Keratinocyte (primary cell): ENCODE data around the gene MGAT5B.

ENCODE experiments used
- EZH2 ChIP-seq: IDR thresholded peaks from one replicate; pipeline ENCODE4 v1.6.1; 2012; ENCODE audit warnings: inconsistent platforms, mild to moderate bottlenecking, low read length, moderate library complexity
- TF ChIP-seq, protein P1 (sequence below), 3 experiments: IDR thresholded peaks in 1 of 3; conservative IDR thresholded peaks in 1 of 3; optimal IDR thresholded peaks in 1 of 3; 2 replicates in 2 of 3; 3 replicates in 1 of 3; pipeline versions ENCODE3 to v1.5.1; 2011; ENCODE audit warnings: low read length in 3 of 3, mild to moderate bottlenecking in 3 of 3, moderate library complexity in 2 of 3, control low read depth in 1 of 3, inconsistent platforms in 1 of 3; ENCODE audit not compliant: insufficient read depth in 2 of 3; ENCODE audit errors: extremely low read depth in 1 of 3

DNA sequence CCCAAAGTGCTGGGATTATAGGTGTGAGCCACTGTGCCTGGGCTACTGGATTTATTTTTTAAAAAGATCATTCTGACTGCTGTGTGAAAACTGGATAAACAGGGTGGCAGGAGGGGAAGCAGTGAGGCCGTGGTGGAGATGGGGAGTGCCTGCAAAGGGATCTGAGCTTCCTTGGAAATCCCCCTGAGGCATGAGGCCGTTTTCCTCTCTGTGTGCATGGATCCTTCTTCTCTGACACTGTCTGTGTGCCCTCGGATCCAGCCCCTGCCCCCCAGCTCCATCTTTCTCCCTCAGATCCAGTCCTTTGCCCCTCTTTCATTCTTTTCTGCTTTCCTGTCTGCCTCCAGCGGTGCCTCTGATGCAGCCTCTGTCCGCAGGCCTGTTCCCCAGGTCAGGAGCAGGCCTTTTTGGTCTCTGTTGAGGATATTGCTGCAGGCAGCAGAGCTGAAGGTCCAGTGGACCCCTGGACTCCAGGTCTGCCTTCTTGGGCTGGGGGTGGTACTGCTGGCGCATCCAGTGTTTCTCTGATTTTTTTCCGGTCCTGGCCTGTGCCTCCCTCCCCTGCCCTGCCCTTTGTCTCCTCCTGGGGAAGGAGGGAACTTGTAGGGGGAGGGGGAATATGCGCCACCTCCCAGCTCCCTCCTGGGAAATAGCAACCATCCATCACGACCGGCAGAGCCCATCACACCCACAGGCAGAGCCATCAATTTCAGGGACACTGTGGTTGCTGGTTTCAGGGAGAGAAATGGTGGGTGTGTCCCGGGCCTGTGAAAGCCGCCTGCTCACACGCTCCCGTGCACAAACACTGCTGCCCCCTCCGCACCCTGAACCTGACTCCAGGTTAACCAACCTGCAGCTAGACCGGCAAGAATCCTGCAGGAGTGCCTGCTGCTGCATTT, 17.0 kb downstream of the MGAT5B start:
- TF ChIP-seq, protein P1, sequence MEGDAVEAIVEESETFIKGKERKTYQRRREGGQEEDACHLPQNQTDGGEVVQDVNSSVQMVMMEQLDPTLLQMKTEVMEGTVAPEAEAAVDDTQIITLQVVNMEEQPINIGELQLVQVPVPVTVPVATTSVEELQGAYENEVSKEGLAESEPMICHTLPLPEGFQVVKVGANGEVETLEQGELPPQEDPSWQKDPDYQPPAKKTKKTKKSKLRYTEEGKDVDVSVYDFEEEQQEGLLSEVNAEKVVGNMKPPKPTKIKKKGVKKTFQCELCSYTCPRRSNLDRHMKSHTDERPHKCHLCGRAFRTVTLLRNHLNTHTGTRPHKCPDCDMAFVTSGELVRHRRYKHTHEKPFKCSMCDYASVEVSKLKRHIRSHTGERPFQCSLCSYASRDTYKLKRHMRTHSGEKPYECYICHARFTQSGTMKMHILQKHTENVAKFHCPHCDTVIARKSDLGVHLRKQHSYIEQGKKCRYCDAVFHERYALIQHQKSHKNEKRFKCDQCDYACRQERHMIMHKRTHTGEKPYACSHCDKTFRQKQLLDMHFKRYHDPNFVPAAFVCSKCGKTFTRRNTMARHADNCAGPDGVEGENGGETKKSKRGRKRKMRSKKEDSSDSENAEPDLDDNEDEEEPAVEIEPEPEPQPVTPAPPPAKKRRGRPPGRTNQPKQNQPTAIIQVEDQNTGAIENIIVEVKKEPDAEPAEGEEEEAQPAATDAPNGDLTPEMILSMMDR (optimal IDR thresholded peaks at IDR 0.05 in 1 of 3, IDR thresholded peaks at IDR 0.05 in 1 of 3, conservative IDR thresholded peaks at IDR 0.05 in 1 of 3; ENCODE audit: extremely low read depth in 1 of 3, insufficient read depth in 2 of 3, low read length in 3 of 3): no peak
- no peak for TF ChIP-seq EZH2
